CD4-positive, alpha-beta T cell treated with Interleukin-21 for 1 hour (primary cell): ENCODE measurements around the gene SLC4A2.

ENCODE experiments used
- DNase-seq: peaks from one replicate; pipeline ENCODE4 v3.0.0-alpha.2; 2020

Gene SLC4A2

DNA sequence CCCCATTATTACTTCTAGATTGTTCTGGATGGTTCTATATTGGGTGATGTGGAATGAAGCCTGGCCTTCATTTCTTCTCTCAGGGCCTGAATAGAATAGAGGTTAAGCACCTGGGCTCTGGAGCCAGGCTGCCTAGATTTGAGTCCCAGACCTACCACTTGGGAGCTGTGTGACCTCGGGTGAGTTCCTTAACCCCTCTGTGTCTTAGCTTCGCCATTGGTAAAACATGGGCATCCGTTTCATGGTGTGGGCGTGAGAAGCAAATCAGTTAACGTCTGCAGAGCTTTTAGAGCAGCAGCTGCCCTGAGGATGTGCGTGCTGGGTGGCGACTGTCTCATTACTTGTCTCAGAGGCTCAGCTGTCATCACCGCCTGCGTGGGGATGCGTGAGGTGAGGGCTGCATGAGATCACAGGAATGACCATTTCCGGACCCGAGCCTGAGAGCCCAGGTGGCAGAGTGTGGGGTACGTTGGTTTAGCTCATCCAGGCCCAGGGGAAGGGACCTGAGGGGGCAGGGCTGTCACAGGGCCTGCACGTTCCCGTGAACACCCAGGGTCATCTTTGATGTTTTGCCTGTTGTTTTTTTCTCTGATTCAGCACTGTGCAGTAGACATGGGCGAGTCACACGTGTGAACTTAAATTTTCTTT lies 36.6 kb downstream of the SLC4A2 start:
- DNase-seq = no peak

DNA sequence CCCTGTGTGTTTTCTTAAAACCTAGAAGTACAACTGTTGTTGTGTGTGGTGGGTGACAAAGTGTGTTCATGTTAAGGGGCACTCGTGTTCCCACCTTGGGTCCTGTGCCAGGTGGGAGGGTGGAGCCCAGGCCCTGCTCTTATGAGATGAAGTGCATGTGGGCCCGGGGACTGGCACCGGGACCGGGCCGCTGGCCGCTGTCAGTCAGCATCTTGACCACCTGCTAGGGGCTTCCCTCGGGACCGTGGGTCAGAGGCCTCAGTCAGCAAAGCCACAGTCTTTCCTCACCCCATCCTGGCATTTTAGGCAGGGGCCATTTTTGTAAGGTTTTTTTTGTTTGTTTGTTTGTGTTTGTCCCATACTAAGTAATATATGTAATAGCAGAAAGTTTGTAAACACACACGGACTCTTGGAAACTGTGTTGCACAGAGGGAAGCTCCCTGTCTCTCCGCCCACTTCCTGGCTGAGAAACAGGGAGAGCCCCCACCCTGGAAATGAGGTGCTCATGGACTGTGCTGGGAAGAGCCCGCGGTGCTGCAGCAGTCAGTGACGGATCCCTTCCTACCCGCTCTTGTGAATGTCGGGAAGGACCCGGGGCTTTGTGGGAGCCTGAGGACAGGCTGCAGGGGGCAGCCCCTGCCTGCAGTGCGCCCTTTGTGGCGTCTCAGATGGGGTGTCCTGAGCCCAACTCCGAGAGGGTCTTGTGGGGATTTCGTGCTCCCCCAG lies 40.3 kb downstream of the SLC4A2 start:
- DNase-seq = no peak

DNA sequence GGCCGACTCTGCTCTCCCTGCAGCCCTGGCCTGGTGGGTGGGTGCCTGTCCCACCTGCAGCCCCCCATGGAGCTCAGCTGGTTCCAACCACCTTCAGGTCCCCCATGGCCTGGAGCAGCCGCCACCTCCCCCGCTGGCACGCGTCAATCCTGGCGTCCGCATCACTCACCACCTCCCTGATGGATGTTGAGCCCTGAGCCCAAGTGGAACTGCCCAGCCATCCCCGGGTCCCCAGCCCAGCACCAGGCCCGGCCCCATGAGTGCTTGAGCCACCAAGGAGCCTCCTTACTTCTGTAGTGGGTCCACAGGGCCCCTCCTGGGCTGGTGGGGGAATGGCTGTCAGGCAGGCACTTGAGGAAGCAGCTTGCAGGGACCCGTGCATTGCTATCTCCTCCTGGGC lies 41.5 kb downstream of the SLC4A2 start:
- no peak for DNase-seq

DNA sequence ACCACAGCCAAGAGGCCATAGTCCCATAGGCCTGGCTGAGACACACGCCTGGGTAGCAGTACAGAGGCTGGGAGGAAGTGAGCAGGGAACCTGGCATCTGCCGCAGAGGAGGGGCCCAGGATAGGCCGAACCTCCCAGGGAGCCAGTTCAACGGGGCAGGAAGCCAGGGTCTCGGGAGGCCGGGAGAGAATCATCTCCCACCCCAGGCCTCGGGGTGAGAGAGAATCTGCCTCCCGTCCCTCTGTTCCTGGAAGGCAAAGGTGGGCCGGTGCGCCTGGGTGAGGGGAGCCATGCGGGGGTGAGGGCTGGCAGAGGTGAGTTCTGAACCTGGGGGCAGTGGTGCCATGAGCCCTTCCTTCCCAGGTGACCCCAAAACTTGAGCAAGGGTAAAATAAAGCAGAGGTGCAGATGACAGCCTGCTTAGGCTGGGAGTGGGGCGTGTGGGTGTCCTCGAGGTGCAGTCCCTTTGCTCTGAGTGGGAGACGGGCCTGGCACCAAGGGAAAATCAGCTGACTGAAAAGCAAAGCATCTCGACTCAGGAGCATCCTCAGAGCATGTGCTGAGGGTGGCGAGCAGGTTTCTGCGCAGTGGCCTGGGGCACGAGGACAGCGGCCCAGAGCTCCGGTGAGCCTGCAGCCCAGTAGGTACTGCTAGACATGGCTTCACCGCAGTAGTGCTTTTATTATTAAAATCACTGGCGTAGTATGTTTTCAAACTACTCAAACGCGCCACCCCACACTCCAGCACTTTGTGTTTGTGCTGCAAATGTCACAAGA lies 42.4 kb downstream of the SLC4A2 start:
- no peak for DNase-seq

DNA sequence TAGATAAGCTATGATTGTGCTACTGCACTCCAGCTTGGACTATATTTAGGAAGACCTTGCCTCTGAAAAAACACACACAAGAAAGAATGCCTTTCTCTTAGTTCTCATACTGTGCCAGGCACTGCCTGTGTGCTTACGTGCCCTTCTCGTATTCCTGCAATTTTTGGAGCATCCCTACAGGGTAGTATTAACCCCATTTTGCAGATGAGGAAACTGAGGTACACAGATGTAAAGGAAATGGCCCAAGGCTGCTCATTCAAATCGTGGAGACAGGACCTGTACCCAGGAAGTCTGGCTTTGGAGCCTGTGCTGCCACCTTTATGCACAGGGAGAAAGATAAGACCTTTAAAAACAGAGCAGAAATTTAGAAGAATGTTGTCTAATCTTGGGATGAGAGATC lies 43.6 kb downstream of the SLC4A2 start:
- no peak for DNase-seq

DNA sequence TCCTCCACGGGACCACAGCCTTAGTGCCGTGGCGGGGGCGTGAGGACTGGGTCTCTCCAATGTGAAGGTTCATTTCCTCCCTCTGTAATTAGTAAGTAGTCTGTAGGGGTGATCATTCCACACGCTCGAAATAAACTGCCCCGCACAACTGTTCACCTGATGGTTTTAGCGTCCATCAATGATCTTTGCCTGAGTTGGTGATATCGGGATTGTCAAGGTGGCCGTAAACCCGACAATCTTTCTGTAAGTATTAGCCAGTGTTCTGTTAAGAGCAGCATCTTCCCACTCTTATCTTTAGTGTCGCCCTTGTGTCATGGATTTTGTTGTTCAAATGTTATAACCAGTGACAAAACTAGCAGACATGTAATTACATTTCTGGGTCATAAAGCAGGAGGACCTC lies 44.6 kb downstream of the SLC4A2 start:
- DNase-seq = no peak

DNA sequence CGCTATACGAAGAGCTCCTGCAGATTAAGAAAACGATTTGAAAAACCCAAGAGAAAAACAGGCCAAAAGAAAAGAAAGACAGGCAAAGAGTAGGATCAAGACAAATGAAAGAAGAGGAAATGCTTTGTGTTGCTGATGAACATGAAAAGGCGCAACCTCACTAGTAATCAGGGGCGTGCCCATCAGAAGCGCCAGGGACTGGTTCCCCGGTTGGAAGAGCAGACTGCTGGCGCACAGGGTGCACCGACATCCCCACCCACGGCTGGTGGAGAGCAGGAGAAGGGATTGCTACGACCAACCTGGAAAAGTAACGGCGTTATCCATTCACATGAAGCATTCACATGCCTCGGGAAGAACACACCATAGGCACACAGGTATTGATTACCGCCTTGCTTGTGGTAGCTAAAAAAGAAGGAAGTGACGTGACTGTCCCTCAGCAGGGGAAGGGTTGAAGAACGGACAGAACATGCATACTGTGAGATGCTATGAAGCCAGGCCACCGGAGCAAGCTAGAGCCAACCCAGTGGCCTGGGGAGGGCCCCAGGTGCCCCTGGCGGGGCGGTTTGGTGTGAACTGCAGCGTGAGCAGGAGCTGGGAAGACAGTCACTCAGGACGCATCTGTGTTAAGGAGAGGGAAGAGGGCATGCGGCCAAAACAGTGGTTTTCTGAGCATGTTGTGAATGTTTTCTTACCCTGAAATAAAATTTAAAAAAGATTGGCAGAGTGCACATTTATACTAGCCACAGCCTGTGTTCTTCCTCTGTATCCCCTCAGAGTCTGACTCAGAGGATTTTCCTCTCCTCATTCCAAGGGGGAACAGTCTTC lies 45.2 kb downstream of the SLC4A2 start:
- no peak for DNase-seq

DNA sequence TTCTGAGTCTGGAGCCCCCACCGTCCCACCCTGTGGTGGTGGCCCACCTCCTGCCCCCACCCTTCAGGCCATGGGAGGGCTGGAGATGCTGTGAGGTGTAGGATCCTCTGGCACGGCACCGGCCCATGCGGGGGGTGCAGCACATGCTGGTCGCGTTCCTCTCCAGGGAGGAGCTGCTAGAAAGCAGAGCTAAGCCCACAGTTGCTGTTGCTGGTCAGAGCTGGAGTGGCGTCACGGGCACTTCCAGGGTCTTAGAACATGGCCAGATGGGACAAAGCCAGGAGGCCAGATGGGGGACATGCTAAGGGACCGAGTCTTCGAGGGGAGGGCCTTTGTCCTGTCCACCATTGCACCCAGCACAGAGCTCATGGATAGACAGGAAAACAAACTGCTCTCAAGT lies 48.5 kb downstream of the SLC4A2 start:
- no peak for DNase-seq

DNA sequence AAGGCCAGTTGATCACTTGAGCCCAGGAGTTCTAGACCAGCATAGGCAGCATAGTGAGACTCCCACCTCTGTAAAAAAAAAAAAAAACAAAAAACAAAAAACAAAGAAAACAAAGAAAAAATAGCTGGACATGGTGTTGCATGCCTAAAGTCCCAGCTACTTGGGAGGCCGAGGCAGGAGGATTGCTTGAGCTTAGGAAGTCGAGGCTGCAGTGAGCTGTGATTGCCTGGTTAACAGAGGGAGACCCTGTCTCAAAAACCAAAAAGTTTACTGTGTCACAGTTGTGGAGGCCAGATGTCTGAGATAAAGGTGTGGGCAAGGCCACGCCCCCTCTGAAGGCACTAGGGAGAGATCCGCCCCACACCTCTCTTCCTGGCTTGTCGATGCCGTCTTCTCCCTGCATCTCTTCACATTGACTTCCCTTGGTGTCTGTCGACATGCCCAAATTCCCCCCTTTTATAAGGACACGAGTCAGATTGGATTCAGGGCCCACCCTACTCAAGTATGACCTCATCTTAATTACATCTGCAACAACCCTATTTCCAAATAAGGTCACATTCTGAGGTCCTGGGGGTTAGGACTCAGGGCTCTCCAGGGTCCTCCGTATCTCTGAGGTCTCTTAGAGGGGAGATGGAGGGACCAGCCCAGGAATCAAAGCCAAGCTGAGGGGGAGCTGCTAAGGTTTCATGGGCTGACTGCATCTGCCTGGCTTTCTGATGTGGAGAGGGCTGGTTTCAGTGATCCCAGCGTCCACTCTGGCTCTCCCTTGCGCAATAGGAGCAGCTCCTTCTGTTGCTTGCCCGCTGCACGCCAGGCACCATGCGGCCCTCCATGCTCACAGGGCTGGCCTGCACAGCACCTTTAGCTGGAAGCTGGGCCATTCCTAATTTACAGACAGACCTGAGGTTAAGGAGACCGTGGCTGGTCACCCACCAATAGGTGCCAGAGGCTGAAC lies 50.0 kb downstream of the SLC4A2 start:
- no peak for DNase-seq

DNA sequence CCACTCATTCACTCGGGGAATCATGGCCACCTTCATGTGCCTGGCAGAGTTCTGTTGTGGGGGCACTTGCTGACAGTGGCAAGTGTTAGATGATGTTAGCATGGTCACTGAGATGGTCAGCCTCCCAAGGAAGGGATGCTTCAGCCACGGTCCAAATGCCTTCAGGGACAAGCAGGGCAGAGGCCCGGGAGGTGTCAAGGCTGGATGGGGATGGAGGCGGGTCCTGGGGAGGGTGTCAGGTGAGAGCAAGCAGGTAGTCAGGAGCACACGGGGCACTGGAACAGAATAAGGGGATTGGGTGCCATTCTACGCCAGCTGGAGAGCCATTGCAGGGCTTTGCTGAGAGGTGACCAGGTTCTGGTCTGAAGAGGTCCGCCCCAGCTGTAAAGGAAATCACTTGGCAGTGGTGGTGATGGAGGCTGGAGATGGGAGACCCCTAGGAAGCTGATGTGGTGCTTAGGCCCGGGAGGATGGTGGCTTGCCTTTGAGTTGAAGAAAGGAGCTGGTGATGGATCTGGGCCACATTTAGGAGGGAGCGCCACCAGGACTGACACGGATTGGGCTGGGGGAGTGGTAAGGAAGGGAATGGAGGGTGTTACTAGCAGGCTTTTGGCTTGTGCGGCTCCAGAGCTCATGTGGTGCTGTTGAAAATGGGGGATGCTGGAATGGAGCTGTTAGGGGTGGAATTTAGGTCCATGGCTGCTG lies 51.0 kb downstream of the SLC4A2 start:
- no peak for DNase-seq

DNA sequence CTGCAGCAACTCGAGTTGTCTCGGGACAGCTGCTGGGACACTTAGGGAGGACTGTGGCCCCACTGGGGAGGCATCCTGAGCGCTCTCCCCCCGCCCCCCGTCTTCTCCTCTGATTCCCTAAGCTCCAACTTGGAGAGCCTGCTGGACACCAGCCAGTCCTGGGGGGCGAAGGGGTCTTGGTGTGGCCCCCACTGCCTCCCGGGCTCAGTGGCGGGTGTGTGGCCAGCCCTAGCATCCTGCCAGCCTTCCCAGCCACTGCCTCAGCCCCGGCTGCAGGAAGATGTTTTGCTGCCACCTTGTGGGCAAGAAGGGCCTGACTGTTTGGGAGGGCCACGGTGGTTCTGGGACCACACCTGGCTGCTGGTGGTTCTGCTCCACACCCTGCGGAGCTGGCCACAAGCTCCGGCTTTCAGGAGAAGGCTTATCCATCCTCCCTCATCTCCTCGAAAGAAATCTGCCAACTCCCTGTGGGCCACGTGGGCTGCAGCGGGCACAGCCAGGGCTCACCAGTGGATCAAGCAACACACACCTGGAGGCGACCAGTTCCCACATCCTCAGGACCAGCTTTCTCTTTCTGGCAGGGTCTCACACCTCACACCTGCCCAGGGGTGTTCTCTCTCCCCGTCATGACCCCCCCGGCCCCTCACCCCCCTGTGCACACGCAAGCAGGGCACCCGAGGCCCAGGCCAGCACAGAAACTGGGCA lies 51.7 kb downstream of the SLC4A2 start:
- DNase-seq = peak; percentile 79

DNA sequence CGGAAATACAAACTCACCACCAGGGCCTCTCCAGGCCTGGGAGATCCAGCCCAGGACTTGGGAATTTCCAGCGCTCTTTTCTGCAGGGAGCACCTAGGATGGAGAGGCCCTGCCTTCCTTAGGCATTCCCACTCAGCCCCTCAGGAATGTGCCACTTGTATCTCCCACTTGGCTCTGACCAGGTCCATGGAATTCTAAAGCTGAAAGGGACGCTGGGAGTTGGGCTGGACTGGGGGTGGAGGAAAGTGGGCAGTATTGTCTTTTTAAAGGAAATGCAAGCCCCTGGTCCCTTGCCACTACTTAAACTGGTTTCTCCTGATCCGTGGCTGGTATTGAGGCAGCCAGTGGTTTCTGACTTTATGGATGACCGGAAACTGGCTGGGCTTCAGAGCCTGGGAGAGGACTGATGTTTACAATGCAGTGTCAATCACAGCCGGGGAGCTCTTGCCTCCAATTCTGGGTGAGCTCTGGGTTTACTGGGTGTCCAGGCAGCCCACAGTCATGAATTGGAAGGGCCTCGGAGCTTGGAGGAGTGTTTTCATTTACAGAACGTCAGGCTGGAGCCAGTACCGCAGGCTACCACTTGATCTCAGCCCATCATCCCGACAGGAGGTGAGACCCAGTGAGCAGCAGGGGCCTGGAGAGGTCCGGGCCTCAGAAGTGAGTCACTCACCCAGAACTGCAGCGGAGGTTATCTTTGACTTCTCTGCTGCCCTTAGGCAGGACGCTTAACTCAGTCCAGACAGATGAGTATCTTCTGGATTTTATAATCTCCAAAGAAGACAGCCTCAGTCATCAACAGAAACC lies 54.2 kb downstream of the SLC4A2 start:
- no peak for DNase-seq

DNA sequence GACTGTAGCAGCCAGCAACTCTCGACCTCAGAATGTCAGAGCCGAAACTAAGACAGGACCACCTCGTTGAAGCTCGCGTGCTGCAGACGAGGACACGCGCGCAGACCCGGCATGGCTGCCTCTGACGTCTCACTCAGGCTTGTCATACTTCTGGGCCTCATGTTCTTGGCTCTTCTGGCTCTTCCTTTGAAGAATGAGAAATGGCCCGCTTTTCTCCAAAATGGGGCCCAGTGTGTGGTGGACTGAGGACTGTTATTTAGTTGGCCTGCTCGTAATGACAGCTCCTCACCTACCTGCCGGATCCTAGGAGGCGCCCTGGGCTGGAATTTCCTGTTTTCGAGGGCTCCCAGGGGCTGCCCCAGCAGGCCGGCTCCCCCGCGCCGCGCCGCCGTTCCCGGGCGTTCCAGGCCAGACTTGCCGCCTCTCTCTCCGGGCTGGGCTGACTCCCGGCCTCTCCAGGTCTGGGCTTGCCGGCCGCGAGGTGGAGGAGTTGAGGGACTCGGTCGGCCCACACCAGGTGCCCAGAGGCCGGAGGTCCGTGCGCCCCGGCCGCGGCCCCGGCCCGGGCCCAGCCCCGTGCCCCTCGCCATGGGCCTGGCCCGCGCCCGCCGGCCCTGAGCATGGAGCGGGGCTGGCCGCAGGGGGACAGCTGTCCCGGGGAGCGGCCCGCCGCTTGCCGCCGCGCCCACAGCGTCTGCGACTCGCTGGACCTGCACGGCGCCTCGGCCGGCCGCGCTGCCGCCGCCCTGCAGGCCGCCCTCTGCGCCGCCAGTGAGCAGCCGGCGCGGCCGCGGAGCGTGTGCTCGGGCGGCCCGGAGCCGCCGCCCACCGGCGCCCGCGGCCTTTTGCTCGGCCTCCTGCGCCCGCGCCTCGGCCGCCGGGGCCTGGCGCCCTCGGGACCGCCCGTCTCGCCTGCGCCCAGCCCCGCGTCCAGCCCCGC lies 55.0 kb downstream of the SLC4A2 start:
- no peak for DNase-seq

DNA sequence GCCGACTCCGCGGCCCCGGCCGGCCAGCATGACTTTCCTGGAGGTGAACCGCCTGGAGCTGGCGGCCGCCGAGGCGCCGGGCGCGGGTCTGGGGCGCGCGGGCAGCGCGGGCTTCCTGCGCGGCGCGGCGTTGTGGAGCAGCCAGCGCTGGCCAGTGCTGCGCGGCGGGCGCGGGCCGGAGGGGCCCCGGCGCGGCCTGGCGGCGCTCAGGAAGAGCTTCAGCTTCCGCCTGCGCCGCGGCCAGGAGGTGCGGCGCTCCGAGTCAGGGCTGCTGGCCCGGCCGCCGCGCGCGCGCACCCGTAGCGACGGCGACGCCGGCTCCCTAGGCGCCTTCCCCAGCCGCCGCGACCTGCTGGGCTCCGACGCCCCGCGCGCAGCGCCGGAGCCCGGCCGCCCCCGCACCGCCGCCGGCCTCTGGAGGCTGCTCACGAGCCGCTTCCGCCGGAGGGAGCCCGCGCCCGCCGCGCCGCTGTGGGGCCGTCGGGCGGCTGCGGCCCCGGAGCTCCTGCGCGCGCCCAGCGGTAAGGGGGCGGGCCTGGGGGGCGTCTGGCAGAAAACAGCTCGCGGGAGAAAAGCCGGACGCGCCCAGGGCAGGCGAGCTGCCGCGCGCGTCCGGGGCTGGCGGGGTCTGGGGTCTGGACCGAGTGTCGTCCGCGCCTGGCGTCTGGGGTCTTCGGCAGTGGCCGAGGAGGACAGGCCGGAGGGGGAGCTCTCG lies 55.9 kb downstream of the SLC4A2 start:
- peak; percentile 23 for DNase-seq

DNA sequence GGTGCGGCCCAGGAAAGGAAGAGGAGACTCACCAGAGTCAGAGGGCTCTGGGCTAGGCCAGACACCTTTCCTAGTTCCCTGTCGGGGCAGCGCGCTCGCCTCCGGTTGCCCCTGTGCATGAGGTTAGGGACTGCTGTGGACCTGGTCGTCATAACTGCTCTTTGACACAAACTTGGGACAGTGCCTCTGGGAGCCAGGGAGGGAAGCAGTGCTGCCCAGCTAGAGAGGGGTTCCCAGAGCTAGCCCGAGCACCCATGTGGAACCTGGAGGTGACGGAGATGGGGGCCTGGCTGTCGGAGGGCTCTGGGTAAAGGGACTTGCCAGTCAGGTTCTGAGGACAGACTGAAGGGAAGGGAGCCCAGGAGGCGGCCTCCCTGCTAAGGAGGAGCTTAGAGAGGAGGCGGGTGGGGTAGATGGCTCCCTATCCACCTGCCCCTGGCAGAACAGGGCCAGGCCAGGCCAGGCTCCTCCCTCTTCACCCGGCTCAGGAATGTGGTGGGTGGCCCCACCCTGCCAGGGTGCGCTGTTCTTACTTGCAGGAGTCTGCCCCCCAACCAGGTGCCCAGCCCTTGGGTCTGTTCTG lies 56.5 kb downstream of the SLC4A2 start:
- DNase-seq = no peak

DNA sequence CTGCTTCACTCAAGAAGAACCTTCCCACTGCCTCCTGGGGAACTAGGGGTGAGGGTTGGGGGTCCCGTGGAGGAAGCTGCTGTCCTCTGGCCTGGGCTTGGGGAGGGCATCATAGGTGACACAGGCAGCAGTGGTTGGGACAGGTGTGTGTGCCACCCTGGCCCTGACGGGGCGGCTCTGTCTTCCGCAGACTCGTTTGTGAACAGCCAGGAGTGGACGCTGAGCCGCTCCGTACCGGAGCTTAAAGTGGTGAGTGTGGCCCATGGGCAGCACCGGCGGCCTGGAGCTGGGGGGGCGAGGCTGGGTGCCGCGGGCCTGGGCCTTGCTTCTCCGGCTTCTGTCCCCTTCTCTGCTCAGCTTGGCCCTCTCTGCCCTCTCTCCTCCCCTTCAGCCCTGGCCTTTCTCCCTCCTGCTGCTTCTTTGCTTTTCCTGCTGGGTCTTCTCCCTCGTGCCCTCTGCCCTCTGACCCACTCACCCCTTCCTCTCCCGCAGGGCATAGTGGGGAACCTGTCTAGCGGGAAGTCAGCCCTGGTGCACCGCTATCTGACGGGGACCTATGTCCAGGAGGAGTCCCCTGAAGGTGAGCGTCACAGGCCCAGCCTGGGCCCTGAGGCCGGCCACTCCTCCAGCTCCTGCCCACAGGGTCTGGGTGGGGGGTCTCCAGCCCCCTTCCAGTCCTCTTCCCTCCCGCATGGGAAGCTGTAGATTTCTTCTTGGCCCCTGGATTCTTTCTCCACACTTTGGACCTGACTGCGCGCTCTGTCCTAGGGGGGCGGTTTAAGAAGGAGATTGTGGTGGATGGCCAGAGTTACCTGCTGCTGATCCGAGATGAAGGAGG lies 57.4 kb downstream of the SLC4A2 start:
- DNase-seq = no peak

DNA sequence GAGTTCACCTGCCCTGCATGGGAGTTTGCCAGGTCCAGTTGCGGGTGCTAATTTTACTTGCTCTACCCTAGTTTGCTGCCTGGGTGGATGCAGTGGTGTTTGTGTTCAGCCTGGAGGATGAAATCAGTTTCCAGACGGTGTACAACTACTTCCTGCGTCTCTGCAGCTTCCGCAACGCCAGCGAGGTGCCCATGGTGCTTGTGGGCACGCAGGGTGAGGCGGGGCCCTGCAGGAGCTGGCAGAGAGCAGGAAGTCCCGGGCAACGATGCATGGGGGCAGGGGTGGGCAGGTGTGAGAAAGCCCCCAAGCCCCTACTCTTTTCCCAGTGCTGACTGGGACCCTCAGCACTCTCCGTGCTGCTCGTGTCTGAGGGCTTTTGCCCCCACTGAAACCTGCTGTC lies 58.2 kb downstream of the SLC4A2 start:
- DNase-seq = peak; percentile 50
